Measurements from ENCODE around the gene GRM1.

Gene GRM1

DNA sequence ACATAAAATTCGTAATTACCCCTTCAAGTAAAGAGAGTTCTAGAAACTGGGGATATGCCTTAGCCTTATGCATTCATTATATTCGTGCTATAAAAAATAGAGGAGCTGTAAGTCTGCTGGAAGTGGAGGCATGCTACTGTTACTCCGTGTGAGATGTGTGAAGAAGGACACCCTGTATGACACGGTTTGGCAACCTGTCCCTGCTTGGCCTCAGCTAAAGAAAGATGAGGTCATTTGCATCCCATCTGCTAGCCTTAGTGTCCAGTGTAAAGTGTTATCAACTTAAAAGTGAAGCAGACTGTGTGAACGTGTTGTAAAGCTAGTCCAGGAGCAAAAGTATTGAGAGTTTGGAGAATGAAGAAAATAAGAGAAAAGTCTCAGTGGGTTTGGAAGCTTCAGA is 379.7 kb downstream of the GRM1 start:
- no peak for DNase-seq

GRCh38 chr6:146410851-146411595 is 382.2 kb downstream of the GRM1 start:
- no peak for DNase-seq

DNA sequence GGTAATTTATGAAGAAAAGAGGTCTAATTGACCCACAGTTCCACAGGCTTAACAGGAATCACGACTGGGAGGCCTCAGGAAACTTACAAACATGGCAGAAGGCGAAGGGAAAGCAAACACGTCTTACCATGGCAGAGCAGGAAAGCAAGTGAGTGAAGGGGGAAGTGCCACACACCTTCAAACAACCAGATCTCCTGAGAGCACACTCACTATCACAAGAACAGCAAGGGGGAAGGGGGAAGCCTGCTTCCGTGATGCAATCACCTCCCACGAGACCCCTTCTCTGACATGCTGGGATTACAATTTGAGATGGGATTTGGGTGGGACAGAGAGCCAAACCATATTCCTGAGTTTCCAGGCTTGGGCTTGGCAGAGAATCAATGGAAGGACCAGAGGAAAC is 390.7 kb downstream of the GRM1 start:
- DNase-seq: no peak

- DNase-seq: no peak
Observed at GRCh38 chr6:146420255-146420654, 391.4 kb downstream of the GRM1 start.

DNA sequence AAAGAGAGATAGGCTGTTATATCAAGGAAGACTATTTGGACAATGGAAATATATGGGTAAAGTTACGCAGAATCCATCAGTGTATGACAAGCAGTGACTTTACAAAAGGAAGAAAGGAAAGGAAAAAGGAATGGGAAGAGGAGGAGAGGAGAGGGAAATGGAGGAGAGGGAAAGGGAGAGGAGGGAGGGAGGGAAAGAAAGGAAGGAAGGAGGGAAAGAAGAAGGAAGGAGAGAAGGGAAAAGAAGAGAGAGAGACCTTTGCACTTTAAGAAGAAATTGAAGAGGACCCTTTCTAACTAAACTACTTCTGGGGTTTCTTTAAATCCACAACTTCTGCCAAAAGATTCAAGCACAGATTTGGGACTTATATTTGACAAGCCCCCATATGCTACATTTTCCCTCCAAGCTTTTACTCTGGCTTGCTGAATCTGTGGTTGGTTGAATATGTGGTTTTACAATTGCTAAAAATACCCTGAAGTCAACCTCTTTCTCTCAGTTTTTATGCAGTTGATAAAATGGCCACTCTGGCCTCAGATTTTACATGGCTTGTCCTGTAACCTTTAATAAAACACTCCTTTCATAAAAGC is 394.0 kb downstream of the GRM1 start:
- no peak for DNase-seq

- no peak for DNase-seq
Observed at GRCh38 chr6:146423452-146423851, 394.6 kb downstream of the GRM1 start.

DNA sequence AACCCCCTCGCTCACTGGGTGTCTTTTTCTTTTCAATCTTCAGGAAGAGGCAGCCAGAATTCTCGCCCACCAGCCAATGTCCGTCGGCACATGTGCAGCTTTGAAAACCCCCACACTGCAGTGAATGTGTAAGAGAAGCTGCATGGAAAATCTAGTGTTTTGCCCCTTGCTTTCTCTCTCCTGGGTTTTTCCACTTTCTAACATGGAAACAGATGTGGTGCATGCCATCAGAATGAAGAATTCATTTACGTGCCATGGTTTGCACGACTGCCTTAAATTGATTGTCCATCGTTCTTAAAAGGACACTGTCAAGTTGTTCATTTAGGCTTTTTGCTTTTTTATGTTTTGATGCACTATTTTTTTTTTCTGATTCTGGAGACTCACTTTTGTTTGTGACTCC is 397.7 kb downstream of the GRM1 start:
- DNase-seq: no peak

DNA sequence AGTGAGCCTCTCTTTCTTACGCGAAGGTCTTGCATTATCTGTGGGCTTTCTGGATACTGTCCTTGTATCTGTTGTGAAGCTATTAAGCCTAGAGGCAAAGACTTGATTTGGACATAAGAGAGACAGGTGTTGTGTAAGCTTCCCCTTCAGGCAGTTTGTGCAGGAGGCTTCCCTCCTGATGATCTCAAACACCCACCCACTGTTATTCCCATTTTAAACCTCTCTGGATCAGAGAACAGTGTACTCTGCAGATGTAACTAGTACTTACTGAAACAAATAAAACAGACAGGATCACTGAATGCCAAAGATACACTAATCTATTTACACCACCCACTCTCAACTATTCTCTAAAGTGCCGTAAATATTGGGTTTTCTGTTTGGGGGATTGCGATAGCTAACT is 401.0 kb downstream of the GRM1 start:
- DNase-seq: no peak

DNA sequence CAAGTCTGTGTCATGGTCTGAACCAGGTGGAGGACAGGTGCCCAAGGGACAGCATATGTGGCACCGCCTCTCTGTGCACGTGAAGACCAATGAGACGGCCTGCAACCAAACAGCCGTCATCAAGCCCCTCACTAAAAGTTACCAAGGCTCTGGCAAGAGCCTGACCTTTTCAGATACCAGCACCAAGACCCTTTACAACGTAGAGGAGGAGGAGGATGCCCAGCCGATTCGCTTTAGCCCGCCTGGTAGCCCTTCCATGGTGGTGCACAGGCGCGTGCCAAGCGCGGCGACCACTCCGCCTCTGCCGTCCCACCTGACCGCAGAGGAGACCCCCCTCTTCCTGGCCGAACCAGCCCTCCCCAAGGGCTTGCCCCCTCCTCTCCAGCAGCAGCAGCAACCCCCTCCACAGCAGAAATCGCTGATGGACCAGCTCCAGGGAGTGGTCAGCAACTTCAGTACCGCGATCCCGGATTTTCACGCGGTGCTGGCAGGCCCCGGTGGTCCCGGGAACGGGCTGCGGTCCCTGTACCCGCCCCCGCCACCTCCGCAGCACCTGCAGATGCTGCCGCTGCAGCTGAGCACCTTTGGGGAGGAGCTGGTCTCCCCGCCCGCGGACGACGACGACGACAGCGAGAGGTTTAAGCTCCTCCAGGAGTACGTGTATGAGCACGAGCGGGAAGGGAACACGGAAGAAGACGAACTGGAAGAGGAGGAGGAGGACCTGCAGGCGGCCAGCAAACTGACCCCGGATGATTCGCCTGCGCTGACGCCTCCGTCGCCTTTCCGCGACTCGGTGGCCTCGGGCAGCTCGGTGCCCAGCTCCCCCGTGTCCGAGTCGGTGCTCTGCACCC is 405.2 kb downstream of the GRM1 start:
- peak; percentile 82 for DNase-seq

GRCh38 chr6:146434732-146435390 is 406.0 kb downstream of the GRM1 start:
- DNase-seq: no peak

GRCh38 chr6:146441907-146442306 is 413.0 kb downstream of the GRM1 start:
- no peak for DNase-seq

GRCh38 chr6:146444189-146444588 is 415.3 kb downstream of the GRM1 start:
- DNase-seq: no peak

DNA sequence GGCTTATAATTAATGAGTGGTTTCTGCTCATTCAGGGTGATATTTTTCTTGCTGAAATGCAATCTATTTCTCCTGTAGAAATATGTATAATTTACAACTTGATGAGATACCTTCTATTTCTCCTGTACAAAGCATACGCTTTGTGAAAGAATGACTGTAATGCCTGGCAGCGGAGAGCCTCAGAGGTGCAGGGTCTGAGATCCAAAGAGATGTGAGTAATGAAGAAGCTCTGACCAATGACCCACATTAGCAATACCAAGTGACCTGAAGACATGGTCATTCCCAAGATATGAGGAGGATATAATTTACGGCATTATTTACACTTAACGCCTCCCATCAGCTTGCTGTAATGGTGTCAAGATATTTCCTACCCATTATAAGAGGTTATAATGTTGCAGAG is 416.4 kb downstream of the GRM1 start:
- no peak for DNase-seq

DNA sequence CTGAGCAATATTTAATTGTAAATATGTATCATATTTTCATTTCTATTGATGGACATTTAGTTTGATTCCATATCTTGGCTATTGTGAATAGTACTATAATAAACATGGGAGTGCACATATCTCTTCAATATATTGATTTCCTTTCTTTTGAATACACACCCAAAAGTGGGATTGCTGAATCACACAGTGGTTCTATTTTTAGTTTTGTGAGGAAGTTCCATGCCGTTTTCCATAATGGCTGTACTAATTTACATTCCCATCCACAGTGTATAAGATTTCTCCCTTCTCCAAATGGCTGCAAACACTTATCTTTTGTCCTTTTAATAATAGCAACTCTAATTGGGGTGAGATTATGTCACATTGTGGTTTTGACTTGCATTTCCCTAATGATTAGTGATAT is 428.0 kb downstream of the GRM1 start:
- no peak for DNase-seq

DNA sequence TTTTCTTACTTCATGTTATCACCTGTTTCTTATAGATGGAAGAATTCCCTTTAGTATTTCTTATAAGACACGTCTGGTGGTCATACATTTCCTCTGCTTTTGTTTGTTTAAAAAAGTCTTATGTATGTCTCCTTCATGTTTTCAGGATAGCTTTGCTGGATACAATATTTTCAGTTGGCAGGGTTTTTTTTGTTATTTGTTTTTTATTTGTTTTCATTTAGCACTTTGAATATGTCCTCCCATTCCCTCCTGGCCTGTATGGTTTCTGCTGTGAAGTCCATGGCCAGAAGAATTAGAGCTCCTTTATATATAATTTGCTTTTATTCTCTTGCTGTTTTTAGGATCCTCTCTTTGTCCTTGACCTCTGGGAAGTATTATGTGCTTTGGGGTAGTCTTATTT is 432.1 kb downstream of the GRM1 start:
- no peak for DNase-seq

DNA sequence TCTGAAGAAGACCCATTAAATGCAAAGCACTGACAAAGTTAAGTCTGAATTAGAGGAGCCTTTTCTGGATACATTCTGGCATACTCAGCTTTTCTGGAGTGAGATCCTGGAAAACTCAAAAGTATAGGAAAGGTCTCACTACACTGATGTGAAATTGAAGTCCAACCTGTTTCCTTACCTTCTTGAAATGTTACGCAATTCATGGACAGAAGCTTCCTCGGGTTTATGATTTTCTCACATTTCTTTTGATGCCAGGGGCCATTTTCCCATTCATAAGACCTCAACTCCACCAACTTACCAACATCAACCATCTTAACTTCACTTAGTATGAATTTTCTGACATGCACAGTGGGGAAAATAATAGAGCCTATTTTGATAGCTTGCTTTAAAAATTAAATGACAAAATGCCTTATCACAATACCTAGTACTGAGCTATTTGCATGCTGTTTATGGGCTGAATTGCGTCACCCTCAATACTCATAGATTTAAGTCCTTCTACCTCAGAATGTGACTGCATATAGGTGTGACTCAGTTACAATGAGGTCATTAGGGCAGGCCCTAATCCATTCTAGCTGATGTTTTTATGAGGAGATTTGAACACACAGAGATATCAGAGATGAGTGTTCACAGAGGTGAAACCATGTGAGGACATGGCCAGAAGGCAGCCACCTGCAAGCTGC is 441.4 kb downstream of the GRM1 start:
- no peak for DNase-seq

DNA sequence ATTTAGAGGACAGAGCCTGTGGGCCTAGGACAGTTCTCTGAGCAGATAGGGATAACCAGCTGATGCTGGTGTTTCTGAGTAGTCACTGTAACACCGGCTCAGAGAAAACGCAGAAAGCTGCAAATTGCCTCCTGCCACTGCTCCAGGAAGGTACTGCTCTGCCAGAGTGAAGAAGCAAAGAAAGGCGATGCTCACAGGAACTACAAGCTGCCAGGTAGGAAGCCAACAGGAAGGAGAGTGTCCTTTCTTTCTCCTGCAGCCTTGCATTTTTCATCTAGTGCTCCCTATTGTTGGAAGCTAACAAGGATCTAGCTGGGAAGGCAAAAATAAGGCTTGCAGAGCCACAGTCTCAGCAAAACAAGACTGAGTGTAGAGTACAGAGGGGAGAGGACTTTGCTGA is 444.1 kb downstream of the GRM1 start:
- DNase-seq: no peak

- DNase-seq: no peak
Observed at GRCh38 chr6:146481527-146481926, 452.7 kb downstream of the GRM1 start.

DNA sequence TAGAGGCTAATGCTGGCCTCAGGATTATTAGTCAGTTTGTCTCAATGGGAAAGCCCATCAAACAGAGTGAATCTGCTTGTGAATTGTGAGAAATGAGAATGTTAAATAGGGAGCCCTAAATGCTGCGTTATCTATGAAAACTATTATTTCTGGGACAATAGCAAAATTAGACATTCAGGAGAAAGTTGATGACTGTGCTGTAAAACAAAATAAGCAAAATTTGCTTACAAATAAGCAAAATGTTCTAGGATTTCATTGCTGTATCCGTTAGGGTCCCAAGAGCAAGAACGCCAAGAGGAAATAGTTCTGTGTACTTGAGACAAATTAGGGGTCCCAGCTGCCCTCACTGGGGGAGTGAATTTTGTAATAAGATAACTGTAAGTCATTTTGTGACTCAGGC is 455.5 kb downstream of the GRM1 start:
- no peak for DNase-seq

Data from retina (tissue), 1 donor.